Measurements from ENCODE around the gene MTFP1. TPM values are rescaled to one million over a fixed set of nuclear protein-coding genes. Genes with fewer than 3 reads are reported as not detected.

The MTFP1 gene
- total RNA-seq, 1 donor from 2014 or later = 29.9 TPM

DNA sequence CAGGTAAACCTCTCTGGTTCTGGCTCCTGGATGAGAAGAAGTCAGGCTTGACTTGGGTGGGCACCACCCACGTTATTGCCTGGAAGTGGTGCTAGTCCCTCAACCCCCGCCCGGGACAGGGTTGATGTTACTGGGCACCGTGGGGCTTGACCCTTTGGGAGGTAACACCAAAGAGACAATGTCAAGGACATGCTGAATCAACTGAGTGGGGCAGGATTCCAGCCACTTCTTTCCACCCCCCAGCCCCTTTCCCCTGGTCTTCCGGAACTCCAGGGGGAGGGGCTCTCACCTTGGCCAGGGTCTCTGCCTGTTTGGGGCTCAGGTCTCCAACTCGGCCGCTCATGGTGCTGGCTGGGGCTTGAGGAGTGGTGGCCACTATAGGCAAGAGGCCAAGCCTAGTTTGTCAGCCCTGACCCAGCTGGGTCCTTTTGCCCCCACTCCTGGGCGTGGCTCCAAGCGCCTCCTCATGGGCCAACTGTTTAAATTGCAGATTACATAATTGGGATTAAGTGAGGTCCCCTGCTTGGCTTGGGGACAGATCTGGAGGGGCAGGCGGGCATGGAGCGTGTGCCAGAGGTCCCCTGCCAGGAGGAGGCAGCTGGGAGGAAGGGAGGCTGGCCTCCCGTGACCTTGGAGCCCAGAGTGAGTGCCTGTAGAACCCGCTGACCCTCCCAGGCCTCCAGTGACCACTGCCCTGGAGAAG lies 46.2 kb downstream of the MTFP1 start, which contains the start of gene SEC14L3:
Gene SEC14L3 (minus strand): TSS at position 402 of the 703 bp plus-strand sequence. CDS start 59 bp downstream, at position 343.
- no peak for DNase-seq (ENCODE audit: low spot score)
- peaks cover 3% of the 10 kb centered on the region for H3K27me3 ChIP-seq
- Mint-ChIP-seq H3K27me3 (ENCODE audit: insufficient read depth, low read depth) (peaks cover 10% of the 10 kb centered on the region), H3K36me3 (no peaks in the 10 kb centered on the region), H3K4me3 (no peak within 1 kb of the TSS), H3K9me3 (no peaks in the 10 kb centered on the region), H3K4me1 (no peaks in the 10 kb centered on the region), H3K27ac (no peak within 1 kb of the TSS)
- H4K20me1 ChIP-seq (ENCODE audit: low read depth) = no peaks in the 10 kb centered on the region
- TF ChIP-seq EZH2phosphoT487 (IDR thresholded peaks at IDR 0.05) = no peak
- no peak for TF ChIP-seq EZH2 (IDR thresholded peaks at IDR 0.05)
- TF ChIP-seq CTCF (IDR thresholded peaks at IDR 0.05) = no peak
- H3K27ac ChIP-seq = no peak within 1 kb of the TSS
- H3K4me1 ChIP-seq = no peaks in the 10 kb centered on the region
- no peak within 1 kb of the TSS for H3K9ac ChIP-seq
- no peaks in the 10 kb centered on the region for H3K9me3 ChIP-seq (ENCODE audit: low read depth)
- no peaks in the 10 kb centered on the region for H3K36me3 ChIP-seq
- H2AFZ ChIP-seq (replicated peaks) = no peak within 1 kb of the TSS
- H3K79me2 ChIP-seq (ENCODE audit: low read depth) = no peaks in the 10 kb centered on the region
- no peak within 1 kb of the TSS for H3K4me3 ChIP-seq
- no peaks in the 10 kb centered on the region for H3F3A ChIP-seq (ENCODE audit: low read depth)
- no peak within 1 kb of the TSS for H3K4me2 ChIP-seq

GRCh38 chr22:30472994-30473720 lies 47.6 kb downstream of the MTFP1 start:
- Histone ChIP-seq H3K4me1 (no peaks in the 10 kb centered on the region), H3K9ac (no peak overlapping the region), H2AFZ (replicated peaks) (no peak overlapping the region), H3K4me3 (no peak overlapping the region), H3K27ac (no peak overlapping the region), H3K27me3 (peaks cover 3% of the 10 kb centered on the region), H3K36me3 (no peaks in the 10 kb centered on the region), H3K79me2 (ENCODE audit: low read depth) (no peaks in the 10 kb centered on the region), H3K4me2 (no peak overlapping the region), H3K9me3 (ENCODE audit: low read depth) (no peaks in the 10 kb centered on the region), H4K20me1 (ENCODE audit: low read depth) (no peaks in the 10 kb centered on the region), H3F3A (ENCODE audit: low read depth) (no peaks in the 10 kb centered on the region)
- H3K4me3 Mint-ChIP-seq = no peak overlapping the region
- H3K4me1 Mint-ChIP-seq = no peaks in the 10 kb centered on the region
- peaks cover 10% of the 10 kb centered on the region for H3K27me3 Mint-ChIP-seq (ENCODE audit: insufficient read depth, low read depth)
- no peaks in the 10 kb centered on the region for H3K36me3 Mint-ChIP-seq
- no peak for DNase-seq (ENCODE audit: low spot score)
- TF ChIP-seq EZH2 (IDR thresholded peaks at IDR 0.05) = no peak
- no peak for TF ChIP-seq CTCF (IDR thresholded peaks at IDR 0.05)
- no peak for TF ChIP-seq EZH2phosphoT487 (IDR thresholded peaks at IDR 0.05)
- no peak overlapping the region for H3K27ac Mint-ChIP-seq
- no peaks in the 10 kb centered on the region for H3K9me3 Mint-ChIP-seq

DNA sequence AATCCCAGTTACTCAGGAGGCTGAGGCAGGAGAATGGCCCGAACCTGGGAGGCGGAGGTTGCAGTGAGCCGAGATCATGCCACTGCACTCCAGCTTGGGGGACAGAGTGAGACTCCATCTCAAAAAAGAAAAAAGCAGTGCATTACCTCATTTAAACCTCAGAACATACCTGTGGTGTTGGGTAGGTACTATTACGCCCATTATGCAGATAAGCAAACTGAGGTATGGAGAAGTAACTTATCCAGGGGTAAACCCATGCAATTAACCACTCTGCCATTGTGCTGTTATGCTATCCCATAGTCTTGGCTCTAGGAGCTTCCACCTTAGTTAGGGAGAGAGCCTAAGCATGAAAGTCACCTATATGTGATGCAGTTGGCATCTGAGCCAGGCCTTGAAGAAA lies 48.6 kb downstream of the MTFP1 start:
- Mint-ChIP-seq H3K27me3 (ENCODE audit: insufficient read depth, low read depth) (peaks cover 7% of the 10 kb centered on the region), H3K27ac (no peak overlapping the region), H3K9me3 (no peaks in the 10 kb centered on the region), H3K36me3 (no peaks in the 10 kb centered on the region), H3K4me1 (no peaks in the 10 kb centered on the region), H3K4me3 (no peak overlapping the region)
- no peak overlapping the region for H3K4me3 ChIP-seq
- H3K27me3 ChIP-seq = peaks cover 3% of the 10 kb centered on the region
- H4K20me1 ChIP-seq (ENCODE audit: low read depth) = no peaks in the 10 kb centered on the region
- no peaks in the 10 kb centered on the region for H3K9me3 ChIP-seq (ENCODE audit: low read depth)
- H2AFZ ChIP-seq (replicated peaks) = no peak overlapping the region
- DNase-seq (ENCODE audit: low spot score) = no peak
- no peaks in the 10 kb centered on the region for H3K36me3 ChIP-seq
- TF ChIP-seq EZH2phosphoT487 (IDR thresholded peaks at IDR 0.05) (no peak), CTCF (IDR thresholded peaks at IDR 0.05) (no peak), EZH2 (IDR thresholded peaks at IDR 0.05) (no peak)
- H3K79me2 ChIP-seq (ENCODE audit: low read depth) = no peaks in the 10 kb centered on the region
- no peaks in the 10 kb centered on the region for H3F3A ChIP-seq (ENCODE audit: low read depth)
- no peak overlapping the region for H3K4me2 ChIP-seq
- no peak overlapping the region for H3K27ac ChIP-seq
- no peaks in the 10 kb centered on the region for H3K4me1 ChIP-seq
- no peak overlapping the region for H3K9ac ChIP-seq
